NB4 (cell line): ENCODE results near the gene LGR4.

Experiments
- MYC ChIP-seq: IDR thresholded peaks from 2 replicates; pipeline ENCODE4 v1.6.1; 2011; ENCODE audit warnings: low read depth, low read length
- POLR2A ChIP-seq: IDR thresholded peaks from 2 replicates; pipeline ENCODE4 v1.6.1; 2011; ENCODE audit warnings: mild to moderate bottlenecking; ENCODE audit not compliant: insufficient read length; ENCODE audit errors: extremely low read depth
- TF ChIP-seq, protein P1 (sequence below): IDR thresholded peaks from one replicate; pipeline ENCODE4 v1.5.1; 2012; ENCODE audit warnings: low read depth, low read length
- TF ChIP-seq, protein P2 (sequence below): IDR thresholded peaks from 2 replicates; pipeline ENCODE4 v1.6.1; 2011; ENCODE audit warnings: low read depth, low read length

DNA sequence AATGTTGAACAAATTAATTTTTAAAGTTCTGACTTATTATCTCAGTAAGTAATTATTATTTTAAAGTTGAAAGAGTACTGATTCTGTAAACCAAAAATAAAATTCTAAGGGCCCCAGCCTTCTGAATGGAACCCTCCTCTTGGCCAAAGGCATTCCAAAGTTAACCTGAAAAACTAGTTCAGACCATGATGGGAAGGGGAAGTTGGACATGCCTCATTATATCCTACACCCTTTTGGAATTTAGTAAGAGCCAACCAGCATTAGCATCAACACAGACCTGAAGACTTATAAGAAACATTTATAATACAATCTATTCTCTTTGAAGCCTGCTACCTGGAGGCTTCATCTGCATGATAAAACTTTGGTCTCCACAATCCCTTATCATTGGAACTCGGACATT lies 18.9 kb downstream of the LGR4 start:
- TF ChIP-seq, protein P1, sequence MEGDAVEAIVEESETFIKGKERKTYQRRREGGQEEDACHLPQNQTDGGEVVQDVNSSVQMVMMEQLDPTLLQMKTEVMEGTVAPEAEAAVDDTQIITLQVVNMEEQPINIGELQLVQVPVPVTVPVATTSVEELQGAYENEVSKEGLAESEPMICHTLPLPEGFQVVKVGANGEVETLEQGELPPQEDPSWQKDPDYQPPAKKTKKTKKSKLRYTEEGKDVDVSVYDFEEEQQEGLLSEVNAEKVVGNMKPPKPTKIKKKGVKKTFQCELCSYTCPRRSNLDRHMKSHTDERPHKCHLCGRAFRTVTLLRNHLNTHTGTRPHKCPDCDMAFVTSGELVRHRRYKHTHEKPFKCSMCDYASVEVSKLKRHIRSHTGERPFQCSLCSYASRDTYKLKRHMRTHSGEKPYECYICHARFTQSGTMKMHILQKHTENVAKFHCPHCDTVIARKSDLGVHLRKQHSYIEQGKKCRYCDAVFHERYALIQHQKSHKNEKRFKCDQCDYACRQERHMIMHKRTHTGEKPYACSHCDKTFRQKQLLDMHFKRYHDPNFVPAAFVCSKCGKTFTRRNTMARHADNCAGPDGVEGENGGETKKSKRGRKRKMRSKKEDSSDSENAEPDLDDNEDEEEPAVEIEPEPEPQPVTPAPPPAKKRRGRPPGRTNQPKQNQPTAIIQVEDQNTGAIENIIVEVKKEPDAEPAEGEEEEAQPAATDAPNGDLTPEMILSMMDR, result no peak
- no peak for TF ChIP-seq POLR2A
- no peak for TF ChIP-seq MYC
- TF ChIP-seq, protein P2, sequence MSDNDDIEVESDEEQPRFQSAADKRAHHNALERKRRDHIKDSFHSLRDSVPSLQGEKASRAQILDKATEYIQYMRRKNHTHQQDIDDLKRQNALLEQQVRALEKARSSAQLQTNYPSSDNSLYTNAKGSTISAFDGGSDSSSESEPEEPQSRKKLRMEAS, result no peak
